ENCODE results near the gene ARHGEF7. TPM values are rescaled to one million over a fixed set of nuclear protein-coding genes. Genes with fewer than 3 reads are reported as not detected.

Gene ARHGEF7
- total and polyA plus RNA-seq, 2 experiments from 2014 or later: 30.1 to 46.8 TPM

- no peak for TF ChIP-seq CTCF (IDR thresholded peaks at IDR 0.05; ENCODE audit: poor library complexity)
- TF ChIP-seq EZH2phosphoT487 (IDR thresholded peaks at IDR 0.05; ENCODE audit: low read depth, severe bottlenecking, unreplicated experiment): no peak
- TF ChIP-seq EZH2 (IDR thresholded peaks at IDR 0.05; ENCODE audit: borderline replicate concordance): no peak
- no peaks in the 10 kb centered on the region for H3K27me3 ChIP-seq
- no peaks in the 10 kb centered on the region for H4K20me1 ChIP-seq (ENCODE audit: insufficient read depth, poor library complexity, severe bottlenecking)
- 96% methylated on average over 20 of the region's 20 CpGs for WGBS (ENCODE audit: low lambda C conversion rate, missing lambda C conversion rate)
- no peaks in the 10 kb centered on the region for H3K36me3 ChIP-seq (replicated peaks; ENCODE audit: insufficient read depth, low read depth)
- H3K79me2 ChIP-seq: no peaks in the 10 kb centered on the region
- H3K4me2 ChIP-seq: no peak overlapping the region
- no peak overlapping the region for H3K27ac ChIP-seq
- no peak overlapping the region for H3K4me3 ChIP-seq
- no peak overlapping the region for H2AFZ ChIP-seq
- no peaks in the 10 kb centered on the region for H3K9me3 ChIP-seq (ENCODE audit: low read depth)
- DNase-seq (ENCODE audit: low spot score): no peak
- no peaks in the 10 kb centered on the region for H3K9me2 ChIP-seq (replicated peaks; ENCODE audit: insufficient read depth)
- H3K4me1 ChIP-seq (ENCODE audit: insufficient read depth): no peaks in the 10 kb centered on the region
Measured at GRCh38 chr13:111304603-111305289, 189.6 kb downstream of the ARHGEF7 start.

GRCh38 chr13:111312944-111313590 lies 198.0 kb downstream of the ARHGEF7 start:
- WGBS (ENCODE audit: low lambda C conversion rate, missing lambda C conversion rate): over 99% methylated on average over 17 of the region's 17 CpGs

GRCh38 chr13:111313911-111314425 lies 198.9 kb downstream of the ARHGEF7 start:
- Histone ChIP-seq H3K27me3 (no peaks in the 10 kb centered on the region), H3K79me2 (no peaks in the 10 kb centered on the region), H4K20me1 (ENCODE audit: insufficient read depth, poor library complexity, severe bottlenecking) (no peaks in the 10 kb centered on the region), H3K9me2 (replicated peaks; ENCODE audit: insufficient read depth) (no peaks in the 10 kb centered on the region), H3K4me2 (no peak overlapping the region), H3K4me3 (no peak overlapping the region), H3K9me3 (ENCODE audit: low read depth) (no peaks in the 10 kb centered on the region), H3K27ac (no peak overlapping the region), H2AFZ (no peak overlapping the region), H3K4me1 (ENCODE audit: insufficient read depth) (peaks cover 3% of the 10 kb centered on the region), H3K36me3 (replicated peaks; ENCODE audit: insufficient read depth, low read depth) (no peaks in the 10 kb centered on the region)
- no peak for DNase-seq (ENCODE audit: low spot score)
- WGBS (ENCODE audit: low lambda C conversion rate, missing lambda C conversion rate): 85% methylated on average over 14 of the region's 14 CpGs
- TF ChIP-seq EZH2 (IDR thresholded peaks at IDR 0.05; ENCODE audit: borderline replicate concordance) (no peak), EZH2phosphoT487 (IDR thresholded peaks at IDR 0.05; ENCODE audit: low read depth, severe bottlenecking, unreplicated experiment) (no peak), CTCF (IDR thresholded peaks at IDR 0.05; ENCODE audit: poor library complexity) (no peak)

More at GRCh38 chr13:111312944-111313590, 198.0 kb downstream of the ARHGEF7 start:
- no peaks in the 10 kb centered on the region for H3K79me2 ChIP-seq
- H3K4me3 ChIP-seq: no peak overlapping the region
- H4K20me1 ChIP-seq (ENCODE audit: insufficient read depth, poor library complexity, severe bottlenecking): no peaks in the 10 kb centered on the region
- H3K9me2 ChIP-seq (replicated peaks; ENCODE audit: insufficient read depth): no peaks in the 10 kb centered on the region
- H3K36me3 ChIP-seq (replicated peaks; ENCODE audit: insufficient read depth, low read depth): no peaks in the 10 kb centered on the region
- H3K27ac ChIP-seq: no peak overlapping the region
- TF ChIP-seq CTCF (IDR thresholded peaks at IDR 0.05; ENCODE audit: poor library complexity) (no peak), EZH2 (IDR thresholded peaks at IDR 0.05; ENCODE audit: borderline replicate concordance) (no peak), EZH2phosphoT487 (IDR thresholded peaks at IDR 0.05; ENCODE audit: low read depth, severe bottlenecking, unreplicated experiment) (no peak)
- H2AFZ ChIP-seq: no peak overlapping the region
- H3K4me2 ChIP-seq: no peak overlapping the region
- DNase-seq (ENCODE audit: low spot score): no peak
- peaks cover 3% of the 10 kb centered on the region for H3K4me1 ChIP-seq (ENCODE audit: insufficient read depth)
- H3K9me3 ChIP-seq (ENCODE audit: low read depth): no peaks in the 10 kb centered on the region
- H3K27me3 ChIP-seq: no peaks in the 10 kb centered on the region
